Tibial nerve (tissue), 3 donors: ENCODE results near the gene MAGT1.

Experiments
- CTCF ChIP-seq, 5 experiments: fragments of 200-600 bp in 3 of 5; fragments of 450-650 bp in 2 of 5; sonication (generic) in 3 of 5; IDR thresholded peaks; one replicate each; pipeline ENCODE4 v1.5.1; 2016 to 2019; ENCODE audit warnings: antibody characterized with exemption in 5 of 5, mild to moderate bottlenecking in 3 of 5, moderate library complexity in 2 of 5
- POLR2A ChIP-seq, 2 donors: fragments of 450-650 bp; IDR thresholded peaks; one replicate each; pipeline ENCODE4 v1.6.1; 2017; ENCODE audit warnings: antibody characterized with exemption in 2 of 2, mild to moderate bottlenecking in 2 of 2, moderate library complexity in 2 of 2

GRCh38 chrX:77793946-77794345 is 101.3 kb downstream of the MAGT1 start:
- TF ChIP-seq CTCF (IDR thresholded peaks at IDR 0.05): no peak
- TF ChIP-seq POLR2A (IDR thresholded peaks at IDR 0.05): no peak
